Neural progenitor cell (in vitro differentiated cells): ENCODE measurements around the gene TOX2. TPM values are rescaled to one million over a fixed set of nuclear protein-coding genes. Genes with fewer than 3 reads are reported as not detected.

Experiments
- DNase-seq: peaks from one replicate; pipeline ENCODE4 v3.0.0-alpha.2; 2016; ENCODE audit warnings: low spot score
- H2AFZ ChIP-seq: fragments of 200-600 bp; sonication (generic); replicated peaks from 2 replicates; pipeline ENCODE4 v1.6.1; 2016; ENCODE audit warnings: antibody characterized with exemption
- H3F3A ChIP-seq: fragments of 200-600 bp; sonication (generic); 2 replicates; pipeline ENCODE4 v1.6.1; 2016; ENCODE audit warnings: antibody characterized with exemption, low read depth
- H3K27ac ChIP-seq: fragments of 200-600 bp; sonication (generic); 2 replicates; pipeline ENCODE4 v1.5.1; 2016; ENCODE audit warnings: mild to moderate bottlenecking
- H3K27me3 ChIP-seq: fragments of 200-600 bp; sonication (generic); 2 replicates; pipeline ENCODE4 v1.6.1; 2016; ENCODE audit warnings: mild to moderate bottlenecking, moderate library complexity
- H3K36me3 ChIP-seq: fragments of 200-600 bp; sonication (generic); 2 replicates; pipeline ENCODE4 v1.5.1; 2016
- H3K4me1 ChIP-seq: fragments of 200-600 bp; sonication (generic); 2 replicates; pipeline ENCODE4 v1.6.1; 2016; ENCODE audit warnings: mixed run types
- H3K4me2 ChIP-seq: fragments of 200-600 bp; sonication (generic); 2 replicates; pipeline ENCODE4 v1.6.1; 2016
- H3K4me3 ChIP-seq: fragments of 200-600 bp; sonication (generic); 2 replicates; pipeline ENCODE4 v1.5.1; 2016
- H3K79me2 ChIP-seq: fragments of 200-600 bp; sonication (generic); 2 replicates; pipeline ENCODE4 v1.6.1; 2016; ENCODE audit warnings: low read depth
- H3K9ac ChIP-seq: fragments of 200-600 bp; sonication (generic); 2 replicates; pipeline ENCODE4 v1.6.1; 2016
- H3K9me3 ChIP-seq: fragments of 200-600 bp; sonication (generic); 2 replicates; pipeline ENCODE4 v1.5.1; 2016; ENCODE audit warnings: low read depth
- H4K20me1 ChIP-seq: fragments of 200-600 bp; sonication (generic); 2 replicates; pipeline ENCODE4 v1.6.1; 2016; ENCODE audit warnings: low read depth
- H3K27ac Mint-ChIP-seq: 3 replicates; pipeline ENCODE4 v1.8.0; 2021; ENCODE audit warnings: mixed read lengths
- H3K27me3 Mint-ChIP-seq: 2 replicates; pipeline ENCODE4 v1.8.0; 2022; ENCODE audit warnings: low read depth, mild to moderate bottlenecking, inconsistent platforms, moderate library complexity, mixed read lengths; ENCODE audit not compliant: insufficient read depth
- H3K36me3 Mint-ChIP-seq: 3 replicates; pipeline ENCODE4 v1.8.0; 2021; ENCODE audit warnings: mixed read lengths
- H3K4me1 Mint-ChIP-seq: 3 replicates; pipeline ENCODE4 v1.8.0; 2021; ENCODE audit warnings: mixed read lengths
- H3K4me3 Mint-ChIP-seq: 3 replicates; pipeline ENCODE4 v1.8.0; 2021; ENCODE audit warnings: mild to moderate bottlenecking, moderate library complexity, mixed read lengths
- H3K9me3 Mint-ChIP-seq: 3 replicates; pipeline ENCODE4 v1.8.0; 2020; ENCODE audit warnings: mixed read lengths
- CTCF ChIP-seq: fragments of 200-600 bp; sonication (generic); IDR thresholded peaks from 2 replicates; pipeline ENCODE4 v1.5.1; 2017; ENCODE audit warnings: antibody characterized with exemption, mild to moderate bottlenecking
- EZH2 ChIP-seq: fragments of 200-600 bp; sonication (generic); IDR thresholded peaks from 2 replicates; pipeline ENCODE4 v1.6.1; 2017; ENCODE audit warnings: antibody characterized with exemption, mild to moderate bottlenecking, moderate library complexity
- EZH2phosphoT487 ChIP-seq: fragments of 200-600 bp; sonication (generic); IDR thresholded peaks from 2 replicates; pipeline ENCODE4 v1.6.1; 2017; ENCODE audit warnings: antibody characterized with exemption
- total RNA-seq: library from RNA; depleted of rRNA; stranded (reverse); fragments of >200 nt; gene quantifications from 2 replicates; pipeline ENCODE4 v1.2.3, GENCODE V29; 2015; ENCODE audit warnings: low replicate concordance

The TOX2 gene
- total RNA-seq, 1 donor from 2014 or later: not detected

GRCh38 chr20:44095831-44096230 is 181.2 kb downstream of the TOX2 start:
- no peaks in the 10 kb centered on the region for H3K9me3 Mint-ChIP-seq
- TF ChIP-seq EZH2phosphoT487: no peak
- TF ChIP-seq EZH2: no peak
- no peak for TF ChIP-seq CTCF

GRCh38 chr20:44097521-44098255 is 183.0 kb downstream of the TOX2 start:
- H3K4me1 ChIP-seq: no peaks in the 10 kb centered on the region
- TF ChIP-seq EZH2phosphoT487 (no peak), CTCF (no peak), EZH2 (no peak)
- H3K9ac ChIP-seq: no peak overlapping the region
- H3K4me2 ChIP-seq: no peak overlapping the region
- H3K79me2 ChIP-seq: no peaks in the 10 kb centered on the region
- peaks cover 5% of the 10 kb centered on the region for H3K27me3 Mint-ChIP-seq
- H2AFZ ChIP-seq: no peak overlapping the region
- H3K27ac Mint-ChIP-seq: no peak overlapping the region
- H3K4me3 Mint-ChIP-seq: peak overlapping the region; percentile 18
- no peaks in the 10 kb centered on the region for H4K20me1 ChIP-seq
- no peaks in the 10 kb centered on the region for H3K36me3 Mint-ChIP-seq
- no peaks in the 10 kb centered on the region for H3K36me3 ChIP-seq
- no peak overlapping the region for H3K27ac ChIP-seq
- no peaks in the 10 kb centered on the region for H3F3A ChIP-seq
- no peaks in the 10 kb centered on the region for H3K9me3 ChIP-seq
- H3K4me1 Mint-ChIP-seq: no peaks in the 10 kb centered on the region
- peaks cover 5% of the 10 kb centered on the region for H3K27me3 ChIP-seq
- no peak overlapping the region for H3K4me3 ChIP-seq
- no peaks in the 10 kb centered on the region for H3K9me3 Mint-ChIP-seq
- DNase-seq: no peak

More at GRCh38 chr20:44095831-44096230, 181.2 kb downstream of the TOX2 start:
- Histone ChIP-seq H2AFZ (no peak overlapping the region), H4K20me1 (no peaks in the 10 kb centered on the region), H3K27ac (no peak overlapping the region), H3K27me3 (no peaks in the 10 kb centered on the region), H3K79me2 (no peaks in the 10 kb centered on the region), H3K4me3 (no peak overlapping the region), H3F3A (no peaks in the 10 kb centered on the region), H3K36me3 (no peaks in the 10 kb centered on the region), H3K4me1 (no peaks in the 10 kb centered on the region), H3K4me2 (no peak overlapping the region), H3K9me3 (no peaks in the 10 kb centered on the region), H3K9ac (no peak overlapping the region)
- H3K36me3 Mint-ChIP-seq: no peaks in the 10 kb centered on the region
- no peak overlapping the region for H3K4me3 Mint-ChIP-seq
- H3K4me1 Mint-ChIP-seq: no peaks in the 10 kb centered on the region
- H3K27ac Mint-ChIP-seq: no peak overlapping the region
- DNase-seq: no peak
- peaks cover 2% of the 10 kb centered on the region for H3K27me3 Mint-ChIP-seq

- no peaks in the 10 kb centered on the region for H3K4me1 ChIP-seq
- H3K36me3 ChIP-seq: no peaks in the 10 kb centered on the region
- TF ChIP-seq EZH2phosphoT487 (no peak), EZH2 (no peak), CTCF (no peak)
- Mint-ChIP-seq H3K4me1 (no peaks in the 10 kb centered on the region), H3K27me3 (peaks cover 5% of the 10 kb centered on the region), H3K36me3 (no peaks in the 10 kb centered on the region), H3K27ac (no peak overlapping the region), H3K9me3 (no peaks in the 10 kb centered on the region), H3K4me3 (no peak overlapping the region)
- H3F3A ChIP-seq: no peaks in the 10 kb centered on the region
- no peak overlapping the region for H3K9ac ChIP-seq
- H3K27me3 ChIP-seq: peaks cover 5% of the 10 kb centered on the region
- no peak overlapping the region for H3K27ac ChIP-seq
- no peaks in the 10 kb centered on the region for H3K9me3 ChIP-seq
- no peak for DNase-seq
- H2AFZ ChIP-seq: no peak overlapping the region
- H3K4me3 ChIP-seq: no peak overlapping the region
- H4K20me1 ChIP-seq: no peaks in the 10 kb centered on the region
- H3K4me2 ChIP-seq: no peak overlapping the region
- H3K79me2 ChIP-seq: no peaks in the 10 kb centered on the region
Observed at GRCh38 chr20:44098256-44098630, 183.6 kb downstream of the TOX2 start.
